ENCODE results near the gene MS4A14.
"Not testable (repeated sequence)": the region's sequence is repeated elsewhere in the genome, so short reads cannot be mapped to it uniquely, and the experiment has no call there.

Gene MS4A14

GRCh38 chr11:60428517-60428916, 32.3 kb downstream of the MS4A14 start:
- no peak for TF ChIP-seq CTCF (IDR thresholded peaks at IDR 0.05; ENCODE audit: borderline replicate concordance, insufficient read depth, low read depth, low read length)

GRCh38 chr11:60429272-60429671, 33.0 kb downstream of the MS4A14 start, which contains the start of gene MS4A5:
Gene MS4A5 (plus strand): TSS chr11:60429572. CDS start chr11:60429675, 103 bp downstream.
- no peak within 1 kb of the TSS for H3K4me3 ChIP-seq (ENCODE audit: low read depth, low read length)
- no peak for TF ChIP-seq CTCF (IDR thresholded peaks at IDR 0.05; ENCODE audit: borderline replicate concordance, insufficient read depth, low read depth, low read length)

More at GRCh38 chr11:60428517-60428916, 32.3 kb downstream of the MS4A14 start:
- no peak overlapping the region for H3K4me3 ChIP-seq (ENCODE audit: low read depth, low read length)

GRCh38 chr11:60431251-60431650, 35.0 kb downstream of the MS4A14 start:
- TF ChIP-seq CTCF (IDR thresholded peaks at IDR 0.05; ENCODE audit: borderline replicate concordance, insufficient read depth, low read depth, low read length) = no peak
- H3K4me3 ChIP-seq (ENCODE audit: low read depth, low read length) = no peak overlapping the region

- TF ChIP-seq CTCF (IDR thresholded peaks at IDR 0.05; ENCODE audit: borderline replicate concordance, insufficient read depth, low read depth, low read length) = no peak
Measured at GRCh38 chr11:60433401-60433800, 37.1 kb downstream of the MS4A14 start.

GRCh38 chr11:60447070-60447469, 50.8 kb downstream of the MS4A14 start:
- no peak for TF ChIP-seq CTCF (IDR thresholded peaks at IDR 0.05; ENCODE audit: borderline replicate concordance, insufficient read depth, low read depth, low read length)
- H3K4me3 ChIP-seq (ENCODE audit: low read depth, low read length) = no peak overlapping the region

More at GRCh38 chr11:60433401-60433800, 37.1 kb downstream of the MS4A14 start:
- H3K4me3 ChIP-seq (ENCODE audit: low read depth, low read length) = no peak overlapping the region

- no peak overlapping the region for H3K4me3 ChIP-seq (ENCODE audit: low read depth, low read length)
- no peak for TF ChIP-seq CTCF (IDR thresholded peaks at IDR 0.05; ENCODE audit: borderline replicate concordance, insufficient read depth, low read depth, low read length)
Measured at GRCh38 chr11:60447846-60448245, 51.6 kb downstream of the MS4A14 start.

GRCh38 chr11:60451185-60451584, 54.9 kb downstream of the MS4A14 start:
- not testable (repeated sequence) for H3K4me3 ChIP-seq (ENCODE audit: low read depth, low read length)

GRCh38 chr11:60454212-60454611, 58.0 kb downstream of the MS4A14 start:
- H3K4me3 ChIP-seq (ENCODE audit: low read depth, low read length) = no peak overlapping the region
- TF ChIP-seq CTCF (IDR thresholded peaks at IDR 0.05; ENCODE audit: borderline replicate concordance, insufficient read depth, low read depth, low read length) = no peak
